Muscle of leg (tissue), 11 donors: ENCODE results near the gene ACVR1B. TPM values are rescaled to one million over a fixed set of nuclear protein-coding genes. Genes with fewer than 3 reads are reported as not detected.
A peak's percentile ranks its signal among the peaks of the same experiment; 100 is the strongest.

Experiments used
- DNase-seq: peaks from one replicate; pipeline ENCODE4 v3.0.0; 2013
- H3K27ac ChIP-seq: one replicate; pipeline ENCODE4 v1.5.1; 2013; ENCODE audit warnings: mild to moderate bottlenecking, low read length, control low read depth
- H3K27me3 ChIP-seq: one replicate; pipeline ENCODE4 v1.6.1; 2013; ENCODE audit warnings: low read length; ENCODE audit not compliant: control insufficient read depth, insufficient read depth
- H3K36me3 ChIP-seq: one replicate; pipeline ENCODE4 v1.6.1; 2013; ENCODE audit warnings: low read length; ENCODE audit not compliant: control insufficient read depth, insufficient read depth
- H3K4me1 ChIP-seq: one replicate; pipeline ENCODE4 v1.6.1; 2013; ENCODE audit warnings: low read length; ENCODE audit not compliant: control insufficient read depth, insufficient read depth
- H3K4me3 ChIP-seq: one replicate; pipeline ENCODE4 v1.5.1; 2013; ENCODE audit warnings: low read length, control low read depth
- H3K9me3 ChIP-seq: replicated peaks from 2 replicates; pipeline ENCODE4 v1.6.1; 2013; ENCODE audit warnings: low read depth, low read length; ENCODE audit not compliant: control insufficient read depth
- WGBS: methylation state at CpG from one replicate; pipeline ENCODE4 v1.1.5; 2013; ENCODE audit warnings: missing lambda C conversion rate; ENCODE audit not compliant: insufficient coverage; 5-methylcytosine and 5-hydroxymethylcytosine counted together
- polyA plus RNA-seq, 8 donors: library from polyadenylated mRNA; unstranded; fragments of 120-200 nt; gene quantifications; one replicate each; pipeline versions ENCODE4 v1.2.1 to v1.2.3, GENCODE V29; 2013; ENCODE audit warnings: inconsistent platforms in 1 of 8, low replicate concordance in 1 of 8; ENCODE audit not compliant: insufficient read length in 8 of 8, insufficient read depth in 1 of 8
- total RNA-seq: library from RNA; stranded (reverse); fragments of 120-200 nt; gene quantifications from one replicate; pipeline ENCODE4 v1.2.4, GENCODE V29; 2013

Gene ACVR1B
- total and polyA plus RNA-seq, 9 donors = 7.7 to 17.2 (median 15.3) TPM

DNA sequence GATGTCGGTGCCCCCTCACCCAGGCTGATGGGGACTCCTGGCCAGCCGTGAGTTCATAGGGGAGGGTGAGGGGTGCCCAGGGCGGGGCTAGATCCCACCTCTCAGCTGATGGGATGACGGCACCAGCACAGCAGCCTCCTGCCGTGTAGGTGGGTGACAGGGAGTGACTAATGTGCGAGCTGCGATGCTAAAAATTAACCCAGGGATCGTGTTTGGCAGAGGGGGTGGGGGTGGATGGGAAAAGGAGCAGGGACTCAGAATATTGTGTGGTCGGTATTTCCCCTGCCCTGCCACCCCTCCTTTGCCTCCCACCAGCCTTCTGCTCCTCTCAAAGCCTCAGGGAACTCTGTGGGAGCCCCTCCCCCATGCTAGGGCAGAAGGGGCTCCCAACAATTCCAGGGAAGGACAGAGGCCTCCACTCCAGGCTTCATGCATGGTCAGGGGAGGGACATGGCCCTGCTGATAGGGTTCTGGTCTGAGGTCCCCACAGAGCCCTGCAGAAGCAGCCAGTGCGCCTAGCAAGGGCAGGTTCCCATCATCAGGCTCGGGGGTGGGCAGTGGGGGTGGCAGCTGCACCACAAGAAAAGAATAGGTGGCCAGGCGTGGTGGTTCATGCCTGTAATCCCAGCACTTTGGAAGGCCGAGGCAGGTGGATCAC lies 67.7 kb downstream of the ACVR1B start:
- 75% methylated on average over 7 of the region's 13 CpGs for WGBS
- no peaks in the 10 kb centered on the region for H3K9me3 ChIP-seq
- H3K4me1 ChIP-seq = peaks cover 25% of the 10 kb centered on the region
- no peak overlapping the region for H3K4me3 ChIP-seq
- no peak for DNase-seq
- peaks cover 2% of the 10 kb centered on the region for H3K36me3 ChIP-seq
- no peak overlapping the region for H3K27ac ChIP-seq
- peaks cover 15% of the 10 kb centered on the region for H3K27me3 ChIP-seq

- no peaks in the 10 kb centered on the region for H3K9me3 ChIP-seq
- no peak overlapping the region for H3K27ac ChIP-seq
- H3K4me1 ChIP-seq = peaks cover 28% of the 10 kb centered on the region
- DNase-seq = peak; percentile 55
- H3K36me3 ChIP-seq = no peaks in the 10 kb centered on the region
- 13% methylated on average over 7 of the region's 9 CpGs for WGBS
- no peak overlapping the region for H3K4me3 ChIP-seq
- peaks cover 15% of the 10 kb centered on the region for H3K27me3 ChIP-seq
Observed at GRCh38 chr12:52020539-52021336, 69.2 kb downstream of the ACVR1B start.

GRCh38 chr12:52022841-52023181 lies 71.3 kb downstream of the ACVR1B start:
- no peak for DNase-seq
- Histone ChIP-seq H3K9me3 (no peaks in the 10 kb centered on the region), H3K4me3 (peak overlapping the region; percentile 53), H3K27me3 (peaks cover 15% of the 10 kb centered on the region), H3K4me1 (peaks cover 47% of the 10 kb centered on the region), H3K27ac (no peak overlapping the region), H3K36me3 (no peaks in the 10 kb centered on the region)
- 24% methylated on average over 14 of the region's 14 CpGs for WGBS

GRCh38 chr12:52023182-52023975 lies 71.9 kb downstream of the ACVR1B start:
- Histone ChIP-seq H3K4me1 (peaks cover 47% of the 10 kb centered on the region), H3K27ac (no peak overlapping the region), H3K9me3 (no peaks in the 10 kb centered on the region), H3K27me3 (peaks cover 15% of the 10 kb centered on the region), H3K4me3 (peak overlapping the region; percentile 53), H3K36me3 (no peaks in the 10 kb centered on the region)
- peak; percentile 80 for DNase-seq
- under 1% methylated on average over 62 of the region's 70 CpGs for WGBS

- no peak for DNase-seq
- 92% methylated on average over 2 of the region's 20 CpGs for WGBS
- peaks cover 50% of the 10 kb centered on the region for H3K4me1 ChIP-seq
Observed at GRCh38 chr12:52023976-52024688, 72.6 kb downstream of the ACVR1B start.

GRCh38 chr12:52024845-52025230 lies 73.3 kb downstream of the ACVR1B start:
- Histone ChIP-seq H3K27me3 (peaks cover 15% of the 10 kb centered on the region), H3K4me1 (peaks cover 57% of the 10 kb centered on the region), H3K27ac (no peak overlapping the region), H3K4me3 (no peak overlapping the region), H3K9me3 (no peaks in the 10 kb centered on the region), H3K36me3 (no peaks in the 10 kb centered on the region)
- DNase-seq = no peak
- WGBS = 57% methylated on average over 7 of the region's 15 CpGs

More at GRCh38 chr12:52023976-52024688, 72.6 kb downstream of the ACVR1B start:
- Histone ChIP-seq H3K9me3 (no peaks in the 10 kb centered on the region), H3K27ac (no peak overlapping the region), H3K27me3 (peaks cover 15% of the 10 kb centered on the region), H3K36me3 (no peaks in the 10 kb centered on the region), H3K4me3 (peak overlapping the region; percentile 53)

DNA sequence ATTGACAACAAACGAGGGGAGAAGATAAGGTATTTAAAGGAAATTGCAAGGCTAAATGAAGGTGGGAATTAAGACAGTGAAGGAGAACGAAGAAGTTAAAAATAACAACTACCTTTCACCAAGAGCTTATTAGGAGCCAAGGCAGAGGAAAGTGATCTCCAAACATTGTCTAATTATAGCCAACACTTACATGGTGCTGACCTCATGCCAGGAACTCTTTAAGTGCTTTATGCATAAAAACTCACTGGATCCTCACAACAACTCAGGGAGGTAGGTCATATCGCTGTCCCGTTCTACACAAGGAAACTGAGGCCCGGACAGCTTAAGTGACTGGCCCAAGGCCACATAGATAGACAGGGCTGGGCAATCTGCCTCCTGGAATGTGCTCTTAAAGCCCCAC lies 74.8 kb downstream of the ACVR1B start:
- Histone ChIP-seq H3K27me3 (peaks cover 15% of the 10 kb centered on the region), H3K4me1 (peaks cover 58% of the 10 kb centered on the region), H3K9me3 (no peaks in the 10 kb centered on the region), H3K36me3 (no peaks in the 10 kb centered on the region), H3K4me3 (no peak overlapping the region), H3K27ac (peak overlapping the region; percentile 83)
- DNase-seq = no peak
- 78% methylated on average over 3 of the region's 5 CpGs for WGBS

DNA sequence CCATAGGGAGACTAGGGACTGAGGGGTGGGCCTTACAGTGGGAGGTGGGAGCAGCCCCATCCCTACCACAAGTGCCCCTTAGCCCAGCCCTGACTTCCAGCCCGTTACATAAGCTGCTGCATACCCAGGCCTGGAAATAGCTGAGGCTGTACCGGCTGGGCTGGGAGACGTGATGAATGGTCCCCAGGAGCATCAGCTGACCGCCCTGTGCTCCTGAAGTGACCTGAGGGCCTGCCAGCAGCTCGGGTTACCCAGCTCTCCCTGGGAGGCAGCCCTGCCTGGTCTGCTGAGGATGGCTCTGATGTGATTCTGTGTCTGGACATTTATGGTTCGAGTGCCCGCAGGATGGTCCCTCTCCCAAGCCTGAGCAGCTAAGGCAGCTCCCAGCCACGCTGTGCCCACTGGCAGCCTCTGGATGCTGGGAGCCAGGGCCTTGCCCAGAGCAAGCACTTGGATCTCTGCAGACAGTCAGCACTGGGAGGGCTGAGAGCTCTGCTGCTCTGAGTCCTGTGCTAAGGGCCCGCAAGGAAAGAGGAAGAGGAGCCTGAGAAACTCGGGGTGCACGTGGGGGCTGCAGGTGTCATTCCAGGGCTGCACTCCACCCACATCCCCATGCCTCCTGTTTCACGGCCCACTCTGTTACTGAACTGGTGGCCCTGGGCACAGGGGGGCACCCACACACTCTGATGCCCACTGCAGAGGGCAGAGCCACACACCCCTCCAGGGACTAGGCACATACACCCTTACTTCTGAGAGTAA lies 75.8 kb downstream of the ACVR1B start:
- no peak overlapping the region for H3K4me3 ChIP-seq
- H3K9me3 ChIP-seq = no peaks in the 10 kb centered on the region
- DNase-seq = peak; percentile 66
- peaks cover 11% of the 10 kb centered on the region for H3K27me3 ChIP-seq
- 68% methylated on average over 9 of the region's 12 CpGs for WGBS
- H3K36me3 ChIP-seq = no peaks in the 10 kb centered on the region
- peak overlapping the region; percentile 83 for H3K27ac ChIP-seq
- H3K4me1 ChIP-seq = peaks cover 62% of the 10 kb centered on the region

GRCh38 chr12:52029685-52030084 lies 78.2 kb downstream of the ACVR1B start:
- Histone ChIP-seq H3K27me3 (peaks cover 8% of the 10 kb centered on the region), H3K36me3 (no peaks in the 10 kb centered on the region), H3K27ac (peak overlapping the region; percentile 47), H3K9me3 (no peaks in the 10 kb centered on the region), H3K4me1 (peaks cover 70% of the 10 kb centered on the region), H3K4me3 (no peak overlapping the region)
- 22% methylated on average over 4 of the region's 4 CpGs for WGBS
- peak; percentile 72 for DNase-seq
